Activated T-helper 1 cell treated with anti-CD3 and anti-CD28 coated beads, Interleukin-12 subunit alpha, Interleukin-12 subunit beta, Interleukin-2, Interleukin-4 antibody, amounts not matched to agents 30 ng/mL and 10 ng/mL and 1 ng/mL, durations not matched to agents 14 hours and 24 hours and 36 hours (primary cell): Measurements from ENCODE around the gene DAND5. TPM values are rescaled to one million over a fixed set of nuclear protein-coding genes. Genes with fewer than 3 reads are reported as not detected.

Experiments used
- DNase-seq: peaks from one replicate; pipeline ENCODE4 v3.0.0; 2021; ENCODE audit warnings: low spot score
- H3K27ac Mint-ChIP-seq: one replicate; pipeline ENCODE4 v1.8.0; 2021; ENCODE audit warnings: mild to moderate bottlenecking, mixed read lengths
- H3K27me3 Mint-ChIP-seq: one replicate; pipeline ENCODE4 v1.8.0; 2022; ENCODE audit warnings: mild to moderate bottlenecking, moderate library complexity, mixed read lengths; ENCODE audit not compliant: insufficient read depth
- H3K36me3 Mint-ChIP-seq: one replicate; pipeline ENCODE4 v1.8.0; 2021; ENCODE audit warnings: low read depth, mixed read lengths
- H3K4me1 Mint-ChIP-seq: one replicate; pipeline ENCODE4 v1.8.0; 2021; ENCODE audit warnings: low read depth, mixed read lengths
- H3K4me3 Mint-ChIP-seq: one replicate; pipeline ENCODE4 v1.8.0; 2021; ENCODE audit warnings: mild to moderate bottlenecking, moderate library complexity, mixed read lengths
- H3K9me3 Mint-ChIP-seq: one replicate; pipeline ENCODE4 v1.8.0; 2021; ENCODE audit warnings: mixed read lengths
- intact Hi-C: fragments of 100-400 bp; cut with micrococcal nuclease; formaldehyde crosslinking; loops from one replicate; pipeline ENCODE4 v1.15.1; 2024
- total RNA-seq: library from RNA; stranded (reverse); gene quantifications from 2 replicates; pipeline ENCODE4 v1.2.3, GENCODE V29; 2022

Gene DAND5, protein sequence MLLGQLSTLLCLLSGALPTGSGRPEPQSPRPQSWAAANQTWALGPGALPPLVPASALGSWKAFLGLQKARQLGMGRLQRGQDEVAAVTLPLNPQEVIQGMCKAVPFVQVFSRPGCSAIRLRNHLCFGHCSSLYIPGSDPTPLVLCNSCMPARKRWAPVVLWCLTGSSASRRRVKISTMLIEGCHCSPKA
- total RNA-seq = 0.10 TPM in 2 replicates

DNA sequence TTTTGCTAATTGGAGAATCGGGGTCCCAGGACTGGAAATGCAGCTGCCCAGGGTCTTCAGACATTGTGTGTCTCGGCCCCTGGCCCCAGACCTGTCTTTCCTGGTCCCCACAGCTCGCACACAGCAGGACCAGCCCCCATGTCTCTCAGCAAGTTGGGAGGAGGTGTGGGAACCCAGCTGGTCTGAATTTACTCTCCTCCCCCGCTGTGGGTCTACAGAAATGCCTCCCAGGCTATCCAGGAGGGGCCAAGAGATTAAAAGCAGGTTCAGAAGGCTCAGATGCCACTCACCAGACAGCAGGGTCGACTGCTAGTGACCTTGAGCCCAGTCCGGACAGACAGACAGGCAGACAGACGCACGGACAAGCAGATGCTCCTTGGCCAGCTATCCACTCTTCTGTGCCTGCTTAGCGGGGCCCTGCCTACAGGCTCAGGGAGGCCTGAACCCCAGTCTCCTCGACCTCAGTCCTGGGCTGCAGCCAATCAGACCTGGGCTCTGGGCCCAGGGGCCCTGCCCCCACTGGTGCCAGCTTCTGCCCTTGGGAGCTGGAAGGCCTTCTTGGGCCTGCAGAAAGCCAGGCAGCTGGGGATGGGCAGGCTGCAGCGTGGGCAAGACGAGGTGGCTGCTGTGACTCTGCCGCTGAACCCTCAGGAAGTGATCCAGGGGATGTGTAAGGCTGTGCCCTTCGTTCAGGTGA is at the start of gene DAND5:
TSS of gene DAND5 (plus strand) at position 285 of the 697 bp plus-strand sequence. CDS start at position 370, 85 bp downstream.
- H3K27ac Mint-ChIP-seq = no peak within 1 kb of the TSS
- DNase-seq = no peak
- peaks cover 19% of the 10 kb centered on the region for H3K4me1 Mint-ChIP-seq
- H3K4me3 Mint-ChIP-seq = no peak within 1 kb of the TSS
- H3K9me3 Mint-ChIP-seq = no peaks in the 10 kb centered on the region
- H3K36me3 Mint-ChIP-seq = no peaks in the 10 kb centered on the region
- intact Hi-C loops = no loop called here
- H3K27me3 Mint-ChIP-seq = peaks cover 5% of the 10 kb centered on the region

- intact Hi-C loops = no loop called here
- Mint-ChIP-seq H3K36me3 (peaks cover 29% of the 10 kb centered on the region), H3K27me3 (no peaks in the 10 kb centered on the region), H3K4me3 (no peak overlapping the region), H3K4me1 (peaks cover 14% of the 10 kb centered on the region), H3K27ac (peak overlapping the region; percentile 52), H3K9me3 (no peaks in the 10 kb centered on the region)
- no peak for DNase-seq
Measured at GRCh38 chr19:12921047-12921446, 48.3 kb upstream of the DAND5 start.

DNA sequence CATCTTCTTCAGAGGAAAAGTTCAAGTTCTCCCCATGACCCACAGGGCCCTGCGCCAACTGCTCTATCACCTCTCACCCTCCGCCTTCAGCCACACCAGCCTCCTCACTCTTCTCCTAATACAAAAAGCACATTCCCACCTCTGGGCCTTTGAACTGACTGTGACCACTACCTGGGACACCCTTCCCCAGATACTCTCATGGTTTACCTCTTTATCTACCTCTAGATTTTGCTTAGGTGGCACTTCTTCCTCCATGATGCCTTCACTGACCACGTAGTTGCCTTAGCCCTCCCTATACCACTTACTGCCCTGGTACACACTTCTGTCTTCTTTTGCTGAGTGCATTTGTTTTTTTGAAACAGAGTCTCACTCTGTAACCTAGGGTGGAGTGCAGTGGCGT is 46.4 kb upstream of the DAND5 start:
- H3K36me3 Mint-ChIP-seq = peaks cover 37% of the 10 kb centered on the region
- H3K27ac Mint-ChIP-seq = no peak overlapping the region
- intact Hi-C loops = no loop called here
- H3K4me1 Mint-ChIP-seq = peaks cover 14% of the 10 kb centered on the region
- H3K4me3 Mint-ChIP-seq = no peak overlapping the region
- H3K27me3 Mint-ChIP-seq = no peaks in the 10 kb centered on the region
- no peak for DNase-seq
- no peaks in the 10 kb centered on the region for H3K9me3 Mint-ChIP-seq

DNA sequence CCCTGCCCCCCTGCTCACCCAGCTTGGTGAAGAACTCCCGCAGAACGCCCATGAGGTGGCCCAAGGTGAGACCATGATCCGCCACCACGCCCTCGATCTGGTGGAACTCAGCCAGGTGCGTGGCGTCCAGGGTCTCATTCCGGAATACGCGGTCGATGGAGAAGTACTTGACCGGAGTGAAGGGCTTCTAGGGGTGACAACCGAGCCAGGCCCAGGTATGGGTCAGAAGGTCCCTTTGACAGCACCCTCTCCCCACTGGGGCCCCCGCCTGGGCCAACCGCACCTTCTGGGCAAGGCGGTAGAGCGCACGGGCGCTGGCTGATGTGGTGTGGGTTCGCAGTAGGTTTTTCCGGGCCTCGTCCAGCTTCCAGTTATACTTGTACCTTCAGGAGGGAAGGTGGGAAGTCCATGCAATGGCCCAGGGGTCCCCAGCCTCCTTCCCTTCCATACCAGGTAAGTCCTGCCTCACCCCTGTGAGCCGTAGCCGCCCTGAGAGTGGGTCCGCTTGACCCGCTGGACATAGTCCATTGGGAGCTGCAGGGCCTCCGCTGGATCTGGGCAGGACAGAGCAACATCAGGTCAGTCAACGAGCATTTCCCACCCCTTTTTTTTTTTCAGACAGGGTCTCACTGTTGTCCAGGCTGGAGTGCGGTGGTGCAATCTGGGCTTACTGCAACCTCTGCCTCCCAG is 44.6 kb upstream of the DAND5 start:
- Mint-ChIP-seq H3K9me3 (no peaks in the 10 kb centered on the region), H3K4me1 (peaks cover 5% of the 10 kb centered on the region), H3K4me3 (no peak overlapping the region), H3K27me3 (no peaks in the 10 kb centered on the region), H3K27ac (no peak overlapping the region), H3K36me3 (peaks cover 49% of the 10 kb centered on the region)
- intact Hi-C loops = no loop called here
- no peak for DNase-seq

DNA sequence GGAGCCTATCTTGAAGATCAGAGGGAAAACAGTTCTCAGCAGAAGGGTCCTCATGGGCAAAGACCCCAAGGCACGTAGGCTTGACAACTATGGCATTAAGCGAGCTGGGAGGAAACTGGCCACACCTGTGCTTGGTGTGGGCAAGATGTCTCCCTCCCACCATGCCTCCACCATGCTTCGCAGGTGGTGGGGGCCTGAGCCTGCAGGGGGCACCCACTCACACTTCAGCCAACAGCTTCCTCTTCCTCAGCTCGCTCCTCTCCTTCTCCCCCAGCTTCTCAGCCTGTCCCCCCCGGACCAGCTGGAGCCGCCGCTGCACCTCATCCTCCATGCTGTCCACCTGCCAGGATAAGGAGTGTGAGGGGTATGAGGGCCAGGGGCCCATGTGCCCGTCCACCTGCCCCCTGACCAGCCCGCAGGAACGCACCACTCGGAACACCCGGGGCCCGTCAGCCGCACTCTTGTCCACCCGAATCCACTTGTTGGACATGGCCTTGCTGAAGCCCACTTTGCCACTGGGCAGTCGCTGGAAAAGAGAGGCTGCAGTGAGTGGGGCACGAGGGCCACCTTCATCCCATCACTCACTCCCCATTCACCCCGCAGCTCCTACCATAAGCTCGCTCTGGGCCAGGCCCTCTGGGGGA is 39.3 kb upstream of the DAND5 start:
- H3K27me3 Mint-ChIP-seq = no peaks in the 10 kb centered on the region
- H3K4me3 Mint-ChIP-seq = no peak overlapping the region
- H3K27ac Mint-ChIP-seq = no peak overlapping the region
- no peaks in the 10 kb centered on the region for H3K9me3 Mint-ChIP-seq
- peaks cover 23% of the 10 kb centered on the region for H3K4me1 Mint-ChIP-seq
- H3K36me3 Mint-ChIP-seq = peaks cover 40% of the 10 kb centered on the region
- intact Hi-C loops = no loop called here
- no peak for DNase-seq

GRCh38 chr19:12932392-12933286 is 36.7 kb upstream of the DAND5 start:
- peaks cover 30% of the 10 kb centered on the region for H3K36me3 Mint-ChIP-seq
- no peaks in the 10 kb centered on the region for H3K9me3 Mint-ChIP-seq
- H3K27me3 Mint-ChIP-seq = no peaks in the 10 kb centered on the region
- peak overlapping the region; percentile 98 for H3K4me3 Mint-ChIP-seq
- peak overlapping the region; percentile 94 for H3K27ac Mint-ChIP-seq
- intact Hi-C loops = loop anchor here (1.0 kb wide), 4 partner anchors 13 to 198 kb away; partner anchors contain the start of genes RAD23A, SYCE2 and TRIR
- no peak for DNase-seq
- peaks cover 35% of the 10 kb centered on the region for H3K4me1 Mint-ChIP-seq

DNA sequence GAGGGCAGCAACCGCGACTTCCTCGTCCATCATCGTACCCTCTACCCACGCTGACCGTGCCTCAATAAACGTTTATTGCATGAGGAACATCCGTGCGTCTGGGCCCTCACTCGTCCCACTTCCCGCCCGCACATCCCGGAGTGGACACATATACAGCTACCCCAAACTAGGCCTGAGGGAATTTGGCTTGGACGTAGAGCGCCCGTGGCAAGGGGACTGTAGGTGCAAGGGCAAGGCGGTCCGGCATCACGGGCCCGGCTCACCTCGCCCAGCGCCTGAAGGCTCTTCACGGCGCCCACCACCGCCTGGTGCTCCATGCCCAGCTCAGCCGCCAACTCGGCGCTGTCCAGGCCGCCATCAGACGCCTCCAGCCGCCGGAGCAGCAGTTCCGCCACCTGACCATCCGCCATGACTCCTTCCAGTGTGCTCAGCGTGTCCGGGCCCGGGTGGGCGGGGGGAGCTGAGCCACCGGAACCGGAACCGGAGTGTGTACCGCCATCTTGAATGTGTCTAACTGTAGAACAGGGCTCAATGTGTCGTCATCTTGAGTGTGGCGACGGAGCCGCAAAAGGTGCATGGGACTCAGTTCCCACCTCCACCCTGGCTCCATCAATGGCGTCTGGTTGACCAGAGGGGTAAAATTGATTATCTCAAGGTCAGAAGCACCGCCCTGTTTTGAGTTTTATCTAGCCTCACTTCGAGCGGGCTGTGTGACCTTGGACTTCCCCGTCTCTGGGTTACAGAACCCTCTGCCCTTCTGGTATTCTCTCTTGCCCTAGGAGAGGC is 35.9 kb upstream of the DAND5 start, which contains the start of gene FARSA:
TSS of gene FARSA (minus strand) at position 425 of the 786 bp plus-strand sequence. CDS start at position 410, 15 bp downstream.
- H3K36me3 Mint-ChIP-seq = peaks cover 29% of the 10 kb centered on the region
- DNase-seq = peak; percentile 82
- H3K27ac Mint-ChIP-seq = peak within 1 kb of the TSS; percentile 94
- intact Hi-C loops = loop anchor here (1.0 kb wide), 4 partner anchors 12 to 199 kb away; partner anchors contain the start of genes RAD23A, SYCE2 and TRIR
- peaks cover 39% of the 10 kb centered on the region for H3K4me1 Mint-ChIP-seq
- peak within 1 kb of the TSS; percentile 98 for H3K4me3 Mint-ChIP-seq
- no peaks in the 10 kb centered on the region for H3K27me3 Mint-ChIP-seq
- H3K9me3 Mint-ChIP-seq = no peaks in the 10 kb centered on the region

- Mint-ChIP-seq H3K9me3 (no peaks in the 10 kb centered on the region), H3K27ac (no peak overlapping the region), H3K36me3 (peaks cover 35% of the 10 kb centered on the region), H3K27me3 (no peaks in the 10 kb centered on the region), H3K4me3 (peak overlapping the region; percentile 19), H3K4me1 (peaks cover 52% of the 10 kb centered on the region)
- intact Hi-C loops = no loop called here
- DNase-seq = no peak
Measured at GRCh38 chr19:12935071-12935470, 34.3 kb upstream of the DAND5 start.

- no peaks in the 10 kb centered on the region for H3K27me3 Mint-ChIP-seq
- peaks cover 41% of the 10 kb centered on the region for H3K36me3 Mint-ChIP-seq
- no peak overlapping the region for H3K27ac Mint-ChIP-seq
- H3K4me1 Mint-ChIP-seq = peaks cover 63% of the 10 kb centered on the region
- H3K4me3 Mint-ChIP-seq = peak overlapping the region; percentile 5
- no peaks in the 10 kb centered on the region for H3K9me3 Mint-ChIP-seq
- no peak for DNase-seq
- intact Hi-C loops = no loop called here
Measured at GRCh38 chr19:12936582-12936981, 32.8 kb upstream of the DAND5 start.

GRCh38 chr19:12937093-12937926 is 32.1 kb upstream of the DAND5 start:
- intact Hi-C loops = no loop called here
- Mint-ChIP-seq H3K27me3 (no peaks in the 10 kb centered on the region), H3K4me3 (peak overlapping the region; percentile 100), H3K27ac (peak overlapping the region; percentile 94), H3K4me1 (peaks cover 56% of the 10 kb centered on the region), H3K9me3 (no peaks in the 10 kb centered on the region), H3K36me3 (peaks cover 42% of the 10 kb centered on the region)
- DNase-seq = no peak
